ENCODE measurements around the gene PGA3. TPM values are rescaled to one million over a fixed set of nuclear protein-coding genes. Genes with fewer than 3 reads are reported as not detected.
"Not testable (repeated sequence)": the region's sequence is repeated elsewhere in the genome, so short reads cannot be mapped to it uniquely, and the experiment has no call there.

Gene PGA3
- total RNA-seq, 2 donors from 2014 or later = not detected

- DNase-seq (no peak), ATAC-seq (no peak)
- intact Hi-C loops (cut with DNase I, micrococcal nuclease) = no loop called here
Measured at GRCh38 chr11:61168042-61168688, 35.1 kb upstream of the PGA3 start.

GRCh38 chr11:61168800-61169199 is 34.5 kb upstream of the PGA3 start:
- DNase-seq = no peak
- intact Hi-C loops (cut with DNase I, micrococcal nuclease) = no loop called here
- no peak for ATAC-seq

GRCh38 chr11:61170566-61170965 is 32.7 kb upstream of the PGA3 start:
- ATAC-seq = no peak
- intact Hi-C loops (cut with DNase I, micrococcal nuclease) = no loop called here

GRCh38 chr11:61171907-61172306 is 31.4 kb upstream of the PGA3 start:
- intact Hi-C loops (cut with DNase I, micrococcal nuclease) = no loop called here
- DNase-seq (no peak), ATAC-seq (no peak)

More at GRCh38 chr11:61170566-61170965, 32.7 kb upstream of the PGA3 start:
- DNase-seq = no peak

- DNase-seq (no peak), ATAC-seq (no peak)
- intact Hi-C loops (cut with DNase I, micrococcal nuclease) = no loop called here
Measured at GRCh38 chr11:61172356-61172755, 31.0 kb upstream of the PGA3 start.

- DNase-seq (no peak), ATAC-seq (no peak)
- intact Hi-C loops (cut with DNase I, micrococcal nuclease) = no loop called here
Measured at GRCh38 chr11:61172888-61173287, 30.4 kb upstream of the PGA3 start.

- intact Hi-C loops (cut with DNase I, micrococcal nuclease) = no loop called here
- no peak for DNase-seq
- ATAC-seq = no peak
Measured at GRCh38 chr11:61173456-61173855, 29.9 kb upstream of the PGA3 start.

GRCh38 chr11:61174273-61174672 is 29.0 kb upstream of the PGA3 start:
- no peak for ATAC-seq
- no peak for DNase-seq
- intact Hi-C loops (cut with DNase I, micrococcal nuclease) = no loop called here

GRCh38 chr11:61174949-61175348 is 28.4 kb upstream of the PGA3 start:
- intact Hi-C loops (cut with DNase I, micrococcal nuclease) = no loop called here
- DNase-seq = no peak
- ATAC-seq = no peak

GRCh38 chr11:61176446-61176845 is 26.9 kb upstream of the PGA3 start:
- no peak for DNase-seq
- no peak for ATAC-seq
- intact Hi-C loops (cut with DNase I, micrococcal nuclease) = no loop called here

- ATAC-seq; DNase-seq; intact Hi-C loops (cut with DNase I, micrococcal nuclease): not testable (repeated sequence)
Measured at GRCh38 chr11:61180205-61180604, 23.1 kb upstream of the PGA3 start.

- intact Hi-C loops (cut with DNase I, micrococcal nuclease) = no loop called here
- DNase-seq = no peak
- no peak for ATAC-seq
Measured at GRCh38 chr11:61181489-61181888, 21.8 kb upstream of the PGA3 start.

GRCh38 chr11:61183645-61184044 is 19.7 kb upstream of the PGA3 start:
- ATAC-seq (no peak), DNase-seq (no peak)
- intact Hi-C loops (cut with DNase I, micrococcal nuclease) = no loop called here

- no peak for DNase-seq
- intact Hi-C loops (cut with DNase I, micrococcal nuclease) = loop anchor here in 1 of 2 donors (5.0 kb wide), 1 partner anchor 59 kb away; no protein-coding TSS in a partner anchor
- ATAC-seq = no peak
Measured at GRCh38 chr11:61186504-61186903, 16.8 kb upstream of the PGA3 start.

- DNase-seq (peak; percentile 44 to 88), ATAC-seq (peak; percentile 70)
- intact Hi-C loops (cut with DNase I, micrococcal nuclease) = loop anchor here in 1 of 2 donors (5.0 kb wide), 1 partner anchor 60 kb away; no protein-coding TSS in a partner anchor
Measured at GRCh38 chr11:61187505-61188130, 15.7 kb upstream of the PGA3 start.

GRCh38 chr11:61189933-61190332 is 13.4 kb upstream of the PGA3 start:
- DNase-seq (no peak), ATAC-seq (no peak)
- intact Hi-C loops (cut with DNase I, micrococcal nuclease) = loop anchor here in 1 of 2 donors (5.0 kb wide), 1 partner anchor 63 kb away; no protein-coding TSS in a partner anchor

- DNase-seq = no peak
- no peak for ATAC-seq
- intact Hi-C loops (cut with DNase I, micrococcal nuclease) = no loop called here
Measured at GRCh38 chr11:61193596-61193995, 9.7 kb upstream of the PGA3 start.

GRCh38 chr11:61194169-61194671 is 9.1 kb upstream of the PGA3 start:
- intact Hi-C loops (cut with DNase I, micrococcal nuclease) = no loop called here
- ATAC-seq (no peak), DNase-seq (no peak)

GRCh38 chr11:61194981-61195695 is 8.2 kb upstream of the PGA3 start:
- ATAC-seq (no peak), DNase-seq (no peak)
- intact Hi-C loops (cut with DNase I, micrococcal nuclease) = no loop called here

- DNase-seq (no peak), ATAC-seq (no peak)
- intact Hi-C loops (cut with DNase I, micrococcal nuclease) = no loop called here
Measured at GRCh38 chr11:61195719-61196118, 7.6 kb upstream of the PGA3 start.
